HepG2 (cell line): ENCODE data around the gene RPL31. TPM values are rescaled to one million over a fixed set of nuclear protein-coding genes. Genes with fewer than 3 reads are reported as not detected.
A peak's percentile ranks its signal among the peaks of the same experiment; 100 is the strongest.

Source experiments
- GLMP ChIP-seq: sonication (generic); formaldehyde crosslinking; IDR thresholded peaks from 2 replicates; pipeline ENCODE4 v1.9.0; 2021; ENCODE audit warnings: missing genetic modification reagents, mild to moderate bottlenecking, borderline replicate concordance
- HOXA9 ChIP-seq: sonication (generic); formaldehyde crosslinking; IDR thresholded peaks from 2 replicates; pipeline ENCODE4 v1.8.1; 2022; ENCODE audit warnings: missing genetic modification reagents, mild to moderate bottlenecking, moderate library complexity, borderline replicate concordance
- IRF1 ChIP-seq: sonication (generic); formaldehyde crosslinking; IDR thresholded peaks from 2 replicates; pipeline ENCODE4 v1.4.0; 2020; ENCODE audit warnings: low read depth, mild to moderate bottlenecking, missing genetic modification reagents
- KMT2B ChIP-seq: IDR thresholded peaks from 2 replicates; pipeline ENCODE4 v1.6.1; 2016; ENCODE audit warnings: missing genetic modification reagents, missing compliant biosample characterization
- MAF1 ChIP-seq: sonication (generic); formaldehyde crosslinking; IDR thresholded peaks from 2 replicates; pipeline ENCODE4 v1.5.0; 2020; ENCODE audit warnings: missing genetic modification reagents, borderline replicate concordance
- MBNL3 ChIP-seq: fragments of 250-450 bp; sonication (Bioruptor Pico); conservative IDR thresholded peaks from 2 replicates; pipeline ENCODE4 v1.8.0; 2022; ENCODE audit warnings: mild to moderate bottlenecking, inconsistent platforms
- MZF1 ChIP-seq: sonication (generic); formaldehyde crosslinking; IDR thresholded peaks from 2 replicates; pipeline ENCODE4 v1.8.1; 2023; ENCODE audit warnings: mild to moderate bottlenecking, missing genetic modification reagents, borderline replicate concordance
- NAIF1 ChIP-seq: sonication (generic); formaldehyde crosslinking; IDR thresholded peaks from 2 replicates; pipeline ENCODE4 v1.5.0; 2020; ENCODE audit warnings: mild to moderate bottlenecking, missing genetic modification reagents, borderline replicate concordance
- NR2F2 ChIP-seq: IDR thresholded peaks from 2 replicates; pipeline ENCODE4 v1.6.1; 2012; ENCODE audit warnings: low read depth, inconsistent platforms, borderline replicate concordance
- STAT6 ChIP-seq: sonication (generic); formaldehyde crosslinking; IDR thresholded peaks from 2 replicates; pipeline ENCODE4 v1.4.0; 2020; ENCODE audit warnings: missing genetic modification reagents, mild to moderate bottlenecking, borderline replicate concordance
- USF2 ChIP-seq, 2 experiments: sonication (generic) in 1 of 2; formaldehyde crosslinking in 1 of 2; IDR thresholded peaks; 2 replicates each; pipeline versions ENCODE4 v1.5.1 to v1.6.1; 2011 to 2020; ENCODE audit warnings: borderline replicate concordance in 1 of 2, low read depth in 1 of 2, low read length in 1 of 2, mild to moderate bottlenecking in 1 of 2, missing genetic modification reagents in 1 of 2, moderate library complexity in 1 of 2
- ZBTB26 ChIP-seq: IDR thresholded peaks from 2 replicates; pipeline ENCODE4 v1.6.1; 2016; ENCODE audit warnings: missing compliant biosample characterization, missing genetic modification reagents, borderline replicate concordance
- ZNF224 ChIP-seq: sonication (generic); formaldehyde crosslinking; IDR thresholded peaks from 2 replicates; pipeline ENCODE4 v1.5.0; 2020; ENCODE audit warnings: mild to moderate bottlenecking, missing genetic modification reagents
- ZNF232 ChIP-seq: sonication (generic); formaldehyde crosslinking; IDR thresholded peaks from 2 replicates; pipeline ENCODE4 v1.4.0; 2020; ENCODE audit warnings: missing genetic modification reagents, borderline replicate concordance
- ZNF264 ChIP-seq: sonication (generic); formaldehyde crosslinking; IDR thresholded peaks from 2 replicates; pipeline ENCODE4 v1.4.0; 2020; ENCODE audit warnings: missing genetic modification reagents
- ZNF274 ChIP-seq: sonication (generic); formaldehyde crosslinking; IDR thresholded peaks from 2 replicates; pipeline ENCODE4 v1.5.1; 2020; ENCODE audit warnings: mild to moderate bottlenecking, missing genetic modification reagents
- ZNF317 ChIP-seq: sonication (generic); formaldehyde crosslinking; IDR thresholded peaks from 2 replicates; pipeline ENCODE4 v1.5.0; 2020; ENCODE audit warnings: mild to moderate bottlenecking, missing genetic modification reagents
- polyA plus RNA-seq, 8 experiments: library from polyadenylated mRNA; depleted of rRNA in 3 of 8; stranded (reverse) in 7 of 8; unstranded in 1 of 8; fragments of >200 nt; fragmentation: Illumina TruSeq in 4 of 8; extraction: Trizol in 4 of 8; gene quantifications; 2 replicates each; pipeline versions ENCODE4 v1.2.1 to v1.2.3, GENCODE V29; 2011 to 2016; ENCODE audit warnings: low read depth in 4 of 8, missing spikeins in 1 of 8, mixed read lengths in 1 of 8; ENCODE audit not compliant: insufficient read depth in 1 of 8
- total RNA-seq, 5 experiments: library from RNA; depleted of rRNA; stranded (reverse); fragments of >200 nt; fragmentation: Illumina TruSeq; extraction: Trizol; gene quantifications; 2 replicates each; pipeline ENCODE4 v1.2.3, GENCODE V29; 2016; ENCODE audit warnings: low read depth in 1 of 5
- TF ChIP-seq, protein P1 (sequence below): conservative IDR thresholded peaks from 2 replicates; pipeline ENCODE4 v1.6.1; 2018; ENCODE audit warnings: missing genetic modification reagents

RPL31 gene
- total and polyA plus RNA-seq, 2 of the 13 experiments (the other 11 are each of a cell fraction or from before 2014, with no cell fraction given), result 3,331 to 3,582 TPM

DNA sequence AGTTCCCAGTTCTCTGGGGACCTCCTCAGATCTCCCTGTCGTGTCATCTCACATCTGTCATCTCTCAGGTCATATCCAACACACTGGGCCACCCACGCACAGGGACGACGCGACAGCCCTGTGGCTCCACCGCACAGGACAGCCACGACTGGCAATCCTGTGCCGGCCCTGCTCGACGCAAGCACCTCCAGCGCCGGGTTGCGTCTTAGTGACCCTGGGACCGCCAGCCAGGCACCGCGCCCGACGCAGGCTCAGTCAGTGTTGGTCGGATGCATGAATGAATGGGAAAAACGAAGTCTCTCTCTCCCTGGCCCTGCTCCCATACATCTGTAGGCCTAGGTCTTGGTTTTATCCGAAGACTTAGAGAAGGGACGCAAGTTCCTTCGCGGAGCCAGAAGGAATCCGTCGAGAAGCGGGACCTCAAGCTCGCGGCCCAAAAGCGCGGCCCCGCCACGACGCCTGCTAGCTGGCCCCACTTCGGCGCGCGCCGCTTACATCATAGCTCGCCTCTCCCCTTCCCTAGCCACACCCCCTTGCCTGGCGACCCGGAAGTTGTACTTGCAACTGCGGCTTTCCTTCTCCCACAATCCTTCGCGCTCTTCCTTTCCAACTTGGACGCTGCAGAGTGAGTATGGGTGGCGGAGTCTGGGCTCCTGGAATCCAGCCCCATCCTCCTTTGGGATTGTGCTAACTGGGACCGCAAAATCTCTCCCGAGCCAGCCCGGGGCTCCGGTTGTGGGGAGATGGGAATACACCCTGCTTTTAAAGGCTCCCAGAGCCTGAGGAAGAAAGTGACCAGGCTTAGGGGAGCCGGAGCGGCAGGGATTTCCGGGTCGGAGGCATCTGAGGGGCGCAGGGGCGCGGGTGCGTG lies at the start of gene RPL31 (continued):
- peak; percentile 98 for TF ChIP-seq IRF1
- TF ChIP-seq MAF1 (CRISPR knock-in tag), result peak; percentile 88
- peak; percentile 20 for TF ChIP-seq NAIF1 (CRISPR knock-in tag)
- no peak for TF ChIP-seq GLMP (CRISPR knock-in tag)
- TF ChIP-seq ZNF224 (CRISPR knock-in tag), result peak; percentile 98
- TF ChIP-seq USF2 (IDR thresholded peaks at IDR 0.05; ENCODE audit: low read depth, low read length), result no peak
- peak; percentile 56; the same call in 1 of the 2 replicates for TF ChIP-seq USF2 (CRISPR knock-in tag; IDR thresholded peaks at IDR 0.05; ENCODE audit: borderline replicate concordance)
- peak; percentile 95 for TF ChIP-seq ZNF232 (CRISPR knock-in tag)
- peak; percentile 91 for TF ChIP-seq ZBTB26 (CRISPR knock-in tag)
- TF ChIP-seq HOXA9 (CRISPR knock-in tag), result peak; percentile 85; the same call in 1 of the 2 replicates
- TF ChIP-seq, protein P1, sequence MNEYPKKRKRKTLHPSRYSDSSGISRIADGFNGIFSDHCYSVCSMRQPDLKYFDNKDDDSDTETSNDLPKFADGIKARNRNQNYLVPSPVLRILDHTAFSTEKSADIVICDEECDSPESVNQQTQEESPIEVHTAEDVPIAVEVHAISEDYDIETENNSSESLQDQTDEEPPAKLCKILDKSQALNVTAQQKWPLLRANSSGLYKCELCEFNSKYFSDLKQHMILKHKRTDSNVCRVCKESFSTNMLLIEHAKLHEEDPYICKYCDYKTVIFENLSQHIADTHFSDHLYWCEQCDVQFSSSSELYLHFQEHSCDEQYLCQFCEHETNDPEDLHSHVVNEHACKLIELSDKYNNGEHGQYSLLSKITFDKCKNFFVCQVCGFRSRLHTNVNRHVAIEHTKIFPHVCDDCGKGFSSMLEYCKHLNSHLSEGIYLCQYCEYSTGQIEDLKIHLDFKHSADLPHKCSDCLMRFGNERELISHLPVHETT (CRISPR knock-in tag), result peak; percentile 96
- TF ChIP-seq ZNF317 (CRISPR knock-in tag), result peak; percentile 93
- TF ChIP-seq KMT2B (CRISPR knock-in tag), result peak; percentile 98
- TF ChIP-seq NR2F2, result no peak
- TF ChIP-seq ZNF274 (CRISPR knock-in tag), result peak; percentile 99
- 0 out of 2 replicates have a peak, but pooled peaks have one; percentile 23 for TF ChIP-seq MZF1 (CRISPR knock-in tag)
- peak; percentile 96; the same call in 1 of the 2 replicates for TF ChIP-seq STAT6
- TF ChIP-seq ZNF264 (CRISPR knock-in tag), result peak; percentile 95
- TF ChIP-seq MBNL3 (CRISPR knock-in tag), result no peak
